ENCODE results near the gene POTEG.
"Not testable (repeated sequence)": the region's sequence is repeated elsewhere in the genome, so short reads cannot be mapped to it uniquely, and the experiment has no call there.

DNA sequence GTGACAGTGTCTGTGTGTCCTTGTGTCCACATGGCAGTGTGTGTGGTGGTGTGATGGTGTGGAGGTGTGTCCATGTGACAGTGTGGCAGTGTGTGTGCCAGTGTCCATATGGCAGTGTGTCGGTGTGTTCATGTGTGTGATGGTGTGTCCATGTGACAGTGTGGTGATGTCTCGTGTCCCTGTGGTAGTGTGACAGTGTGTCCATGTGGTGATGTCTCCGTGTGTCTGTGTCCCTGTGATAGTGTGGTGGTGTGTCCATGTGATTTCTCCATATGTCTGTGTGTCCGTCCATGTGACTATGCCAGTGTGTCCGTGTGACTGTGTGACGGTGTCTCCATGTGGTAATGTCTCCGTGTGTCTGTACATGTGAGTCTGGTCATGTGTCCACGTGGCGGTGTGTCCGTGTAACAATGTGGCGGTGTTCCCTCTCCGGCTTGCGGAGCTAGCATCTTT lies 59.7 kb downstream of the POTEG start:
- TF ChIP-seq, protein P1, sequence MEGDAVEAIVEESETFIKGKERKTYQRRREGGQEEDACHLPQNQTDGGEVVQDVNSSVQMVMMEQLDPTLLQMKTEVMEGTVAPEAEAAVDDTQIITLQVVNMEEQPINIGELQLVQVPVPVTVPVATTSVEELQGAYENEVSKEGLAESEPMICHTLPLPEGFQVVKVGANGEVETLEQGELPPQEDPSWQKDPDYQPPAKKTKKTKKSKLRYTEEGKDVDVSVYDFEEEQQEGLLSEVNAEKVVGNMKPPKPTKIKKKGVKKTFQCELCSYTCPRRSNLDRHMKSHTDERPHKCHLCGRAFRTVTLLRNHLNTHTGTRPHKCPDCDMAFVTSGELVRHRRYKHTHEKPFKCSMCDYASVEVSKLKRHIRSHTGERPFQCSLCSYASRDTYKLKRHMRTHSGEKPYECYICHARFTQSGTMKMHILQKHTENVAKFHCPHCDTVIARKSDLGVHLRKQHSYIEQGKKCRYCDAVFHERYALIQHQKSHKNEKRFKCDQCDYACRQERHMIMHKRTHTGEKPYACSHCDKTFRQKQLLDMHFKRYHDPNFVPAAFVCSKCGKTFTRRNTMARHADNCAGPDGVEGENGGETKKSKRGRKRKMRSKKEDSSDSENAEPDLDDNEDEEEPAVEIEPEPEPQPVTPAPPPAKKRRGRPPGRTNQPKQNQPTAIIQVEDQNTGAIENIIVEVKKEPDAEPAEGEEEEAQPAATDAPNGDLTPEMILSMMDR (IDR thresholded peaks at IDR 0.05): not testable (repeated sequence)
- TF ChIP-seq POLR2A (IDR thresholded peaks at IDR 0.05): not testable (repeated sequence)

All from uterus (tissue), 2 donors.